GM10248 (cell line): Measurements from ENCODE around the gene HMGN1.
A peak's percentile ranks its signal among the peaks of the same experiment; 100 is the strongest.
"Not testable (repeated sequence)": the region's sequence is repeated elsewhere in the genome, so short reads cannot be mapped to it uniquely, and the experiment has no call there.

Experiments
- CTCF ChIA-PET: fragments of 300-600 bp; sonication (Branson Sonifier 250); formaldehyde crosslinking; extraction: SDS; loops from one replicate; lab custom pipeline; 2021; ENCODE audit warnings: antibody characterized with exemption; lab: Yijun Ruan, JAX
- POLR2A ChIA-PET: fragments of 350-650 bp; sonication (Branson Sonifier 250); formaldehyde crosslinking; extraction: SDS; loops from one replicate; lab custom pipeline; 2020; ENCODE audit warnings: antibody characterized with exemption; lab: Yijun Ruan, JAX
- DNase-seq: peaks from one replicate; pipeline ENCODE4 v3.0.0; 2012; ENCODE audit errors: extremely low spot score
- TF ChIP-seq, protein P1 (sequence below): IDR thresholded peaks from 2 replicates; pipeline ENCODE4 v1.5.1; 2012; ENCODE audit warnings: mild to moderate bottlenecking, low read depth; ENCODE audit errors: extremely low read depth, missing control alignments, control extremely low read depth

HMGN1 gene

DNA sequence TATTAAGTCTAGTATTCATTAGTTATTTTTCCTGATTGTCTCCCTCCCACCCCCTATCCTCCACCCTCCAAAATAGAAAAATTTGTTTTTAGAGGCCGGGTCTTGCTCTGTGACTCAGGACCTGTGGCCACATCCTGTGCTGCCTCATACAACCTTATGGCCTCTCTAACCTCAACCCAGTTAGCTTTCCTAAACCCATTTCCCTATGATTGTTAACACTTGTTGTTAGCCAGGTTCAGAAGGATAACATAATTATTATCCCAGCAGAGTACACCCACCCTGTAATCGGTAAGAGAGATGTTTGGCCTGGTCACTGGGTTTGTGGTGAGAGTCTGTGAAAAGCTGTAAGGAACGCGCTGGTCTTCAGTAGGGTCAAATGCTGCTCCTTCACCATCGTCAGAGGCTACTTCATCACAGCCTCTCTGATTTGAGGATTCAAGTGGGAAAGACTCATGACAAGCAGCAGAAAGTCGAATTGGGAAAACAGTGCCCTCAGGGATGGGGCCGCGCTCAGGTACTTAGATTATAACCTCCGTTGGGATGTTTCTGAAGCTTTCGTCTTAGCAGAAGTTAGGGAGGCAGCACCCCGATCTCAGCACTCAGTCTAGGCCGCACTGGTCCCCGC is 35.9 kb upstream of the HMGN1 start:
- DNase-seq = no peak
- TF ChIP-seq, protein P1, sequence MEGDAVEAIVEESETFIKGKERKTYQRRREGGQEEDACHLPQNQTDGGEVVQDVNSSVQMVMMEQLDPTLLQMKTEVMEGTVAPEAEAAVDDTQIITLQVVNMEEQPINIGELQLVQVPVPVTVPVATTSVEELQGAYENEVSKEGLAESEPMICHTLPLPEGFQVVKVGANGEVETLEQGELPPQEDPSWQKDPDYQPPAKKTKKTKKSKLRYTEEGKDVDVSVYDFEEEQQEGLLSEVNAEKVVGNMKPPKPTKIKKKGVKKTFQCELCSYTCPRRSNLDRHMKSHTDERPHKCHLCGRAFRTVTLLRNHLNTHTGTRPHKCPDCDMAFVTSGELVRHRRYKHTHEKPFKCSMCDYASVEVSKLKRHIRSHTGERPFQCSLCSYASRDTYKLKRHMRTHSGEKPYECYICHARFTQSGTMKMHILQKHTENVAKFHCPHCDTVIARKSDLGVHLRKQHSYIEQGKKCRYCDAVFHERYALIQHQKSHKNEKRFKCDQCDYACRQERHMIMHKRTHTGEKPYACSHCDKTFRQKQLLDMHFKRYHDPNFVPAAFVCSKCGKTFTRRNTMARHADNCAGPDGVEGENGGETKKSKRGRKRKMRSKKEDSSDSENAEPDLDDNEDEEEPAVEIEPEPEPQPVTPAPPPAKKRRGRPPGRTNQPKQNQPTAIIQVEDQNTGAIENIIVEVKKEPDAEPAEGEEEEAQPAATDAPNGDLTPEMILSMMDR = no peak
- ChIA-PET POLR2A (no interaction called here), CTCF (interaction anchor here (1.3 kb wide), 1 partner anchor 56 kb away, joined by 3 read pairs; no protein-coding TSS in a partner anchor)

DNA sequence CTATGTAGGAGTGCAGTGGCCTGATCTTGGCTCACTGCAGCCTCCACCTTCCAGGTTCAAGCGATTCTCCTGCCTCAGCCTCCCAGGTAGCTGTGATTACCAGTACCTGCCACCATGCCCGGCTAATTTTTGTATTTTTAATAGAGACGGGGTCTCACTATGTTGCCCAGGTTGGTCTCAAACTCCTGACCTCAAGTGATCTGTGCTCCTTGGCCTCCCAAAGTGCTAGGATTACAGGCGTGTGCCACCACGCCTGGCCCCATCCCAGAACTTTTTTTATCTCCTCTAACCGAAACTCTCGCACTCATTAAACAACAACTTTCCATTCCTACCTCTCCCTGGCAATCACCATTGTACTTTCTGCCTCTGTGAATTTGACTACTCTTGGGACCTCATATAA is 33.2 kb upstream of the HMGN1 start:
- DNase-seq, POLR2A ChIA-PET: not testable (repeated sequence)
- CTCF ChIA-PET = interaction anchor here (0.9 kb wide), 1 partner anchor 9 kb away, joined by 3 read pairs; no protein-coding TSS in a partner anchor

DNA sequence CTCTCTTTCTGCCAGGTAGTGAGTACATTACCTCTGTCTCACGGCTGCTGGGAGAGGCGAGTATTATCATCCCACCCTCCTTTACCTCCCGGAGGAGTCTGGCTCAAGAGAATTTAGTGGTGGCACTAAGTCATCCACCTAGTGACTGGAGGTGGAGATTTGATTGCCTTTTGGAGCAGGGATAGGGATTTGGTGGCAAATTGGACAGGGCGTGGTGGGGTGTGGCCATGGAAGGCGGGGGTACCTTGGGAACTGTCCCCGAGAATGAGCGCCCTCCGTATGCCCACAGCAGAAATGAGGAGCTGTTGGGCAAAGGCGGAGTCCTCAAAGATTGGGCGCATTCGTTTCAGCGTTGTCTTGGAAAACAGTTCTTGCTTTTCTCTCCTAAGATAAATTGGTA is 32.1 kb upstream of the HMGN1 start:
- no peak for DNase-seq
- ChIA-PET CTCF (interaction anchor here (1.1 kb wide), 1 partner anchor 11 kb away, joined by 3 read pairs; no protein-coding TSS in a partner anchor), POLR2A (no interaction called here)
- TF ChIP-seq, protein P1 = no peak

DNA sequence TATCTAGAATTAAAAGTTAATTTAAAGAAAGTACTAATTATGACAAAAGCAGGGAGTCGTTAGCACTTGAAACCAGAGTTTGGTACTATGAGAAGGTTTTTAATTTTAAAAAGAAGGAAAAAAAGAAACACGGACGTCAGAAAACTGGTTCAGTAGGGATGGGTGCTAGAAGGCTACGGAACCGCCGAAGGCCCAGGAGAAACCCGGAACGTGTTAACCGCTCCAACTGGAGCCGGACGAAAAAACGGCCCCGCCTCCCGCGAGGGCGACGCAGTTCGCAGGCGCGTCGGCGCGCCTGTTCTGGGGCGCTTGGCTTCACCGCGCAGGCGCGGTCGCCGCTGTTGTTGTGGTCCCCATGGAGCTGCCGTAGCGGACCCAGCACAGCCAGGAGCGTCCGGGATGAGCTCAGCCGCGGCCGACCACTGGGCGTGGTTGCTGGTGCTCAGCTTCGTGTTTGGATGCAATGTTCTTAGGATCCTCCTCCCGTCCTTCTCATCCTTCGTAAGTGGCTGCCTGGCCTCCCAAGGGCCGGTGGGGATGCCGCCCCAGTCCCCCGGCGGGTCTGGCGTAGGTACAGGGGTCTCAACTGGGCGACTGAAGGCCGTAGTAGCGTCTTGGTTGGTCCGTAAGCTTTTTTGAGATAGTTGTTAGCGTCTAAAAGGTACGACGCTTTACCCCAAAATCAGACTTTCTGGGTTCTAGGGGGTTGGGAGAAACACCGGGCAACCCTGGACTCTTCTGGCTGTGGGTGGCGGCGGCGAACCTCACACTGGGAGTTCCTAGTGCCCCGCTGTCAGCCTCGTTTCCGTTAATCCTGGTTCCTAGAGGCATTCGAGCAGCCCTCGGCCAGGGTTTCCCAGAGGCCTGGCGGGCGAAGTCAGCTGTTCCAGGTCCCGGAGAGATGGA is 31.4 kb upstream of the HMGN1 start:
- DNase-seq = peak; percentile 94
- ChIA-PET POLR2A (no interaction called here), CTCF (interaction anchor here (0.9 to 1.1 kb wide), 5 partner anchors 9 to 197 kb away, joined by 3 read pairs; no protein-coding TSS in a partner anchor)
- TF ChIP-seq, protein P1 = no peak

DNA sequence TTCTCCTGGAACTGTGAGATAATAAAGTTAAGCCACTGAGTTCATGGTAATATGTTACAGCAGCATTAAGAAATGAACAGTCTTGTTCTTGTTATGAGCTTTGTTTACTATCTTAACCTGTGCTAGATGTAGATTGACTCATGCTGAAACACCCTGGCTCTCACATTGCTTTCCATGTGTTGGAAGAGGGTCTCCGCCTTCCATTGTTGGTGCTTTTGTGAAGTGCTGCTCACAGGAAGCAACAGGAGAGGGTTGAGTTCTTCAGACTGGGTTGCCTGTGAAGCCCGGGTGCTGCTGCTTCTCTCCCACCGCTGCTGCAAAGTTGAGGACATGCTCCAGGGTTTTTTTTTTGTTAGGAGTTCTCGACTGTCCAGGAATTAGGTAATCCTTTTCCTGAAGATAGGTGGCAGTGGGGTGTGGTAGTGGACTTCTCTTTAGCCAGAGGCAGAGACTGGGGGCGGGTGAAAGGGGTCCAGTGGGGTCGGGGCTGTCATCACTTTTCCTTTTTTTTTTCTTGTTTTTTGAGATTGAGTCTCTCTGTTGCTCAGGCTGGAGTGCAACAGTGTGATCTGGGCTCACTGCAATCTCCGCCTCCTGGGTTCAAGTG is 28.7 kb upstream of the HMGN1 start:
- TF ChIP-seq, protein P1 = no peak
- ChIA-PET CTCF (interaction anchor here (1.2 to 1.7 kb wide), 2 partner anchors 10 to 13 kb away, joined by 5 to 6 read pairs; no protein-coding TSS in a partner anchor), POLR2A (no interaction called here)
- no peak for DNase-seq

DNA sequence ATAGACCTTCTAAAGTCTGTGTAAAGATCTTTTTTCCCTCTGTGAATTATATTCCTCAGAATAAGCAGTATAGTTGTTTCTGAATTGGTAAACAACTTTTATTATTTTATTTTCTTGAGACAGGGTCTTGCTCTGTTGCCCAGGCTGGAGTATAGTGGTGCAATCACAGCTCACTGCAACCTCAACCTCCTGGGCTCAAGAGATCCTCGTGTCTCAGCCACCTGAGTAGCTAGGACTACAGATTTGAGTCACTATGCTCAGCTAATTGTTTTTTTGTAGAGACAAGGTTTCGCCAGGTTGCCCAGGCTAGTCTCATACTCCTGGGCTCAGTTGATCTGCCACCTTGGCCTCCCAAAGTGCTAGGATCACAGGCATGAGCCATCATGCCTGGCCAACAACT is 26.6 kb upstream of the HMGN1 start:
- TF ChIP-seq, protein P1 = no peak
- DNase-seq = no peak
- CTCF ChIA-PET = interaction anchor here (2.9 kb wide), 1 partner anchor 12 kb away, joined by 15 read pairs; no protein-coding TSS in a partner anchor
- POLR2A ChIA-PET = interaction anchor here (0.7 kb wide), 1 partner anchor 634 kb away, joined by 4 read pairs; no protein-coding TSS in a partner anchor
